LoVo (cell line): ENCODE measurements around the gene ZNF670.

ENCODE experiments used
- DNase-seq: peaks from one replicate; pipeline ENCODE4 v3.0.0-alpha.2; 2016; ENCODE audit warnings: low spot score

ZNF670 gene

DNA sequence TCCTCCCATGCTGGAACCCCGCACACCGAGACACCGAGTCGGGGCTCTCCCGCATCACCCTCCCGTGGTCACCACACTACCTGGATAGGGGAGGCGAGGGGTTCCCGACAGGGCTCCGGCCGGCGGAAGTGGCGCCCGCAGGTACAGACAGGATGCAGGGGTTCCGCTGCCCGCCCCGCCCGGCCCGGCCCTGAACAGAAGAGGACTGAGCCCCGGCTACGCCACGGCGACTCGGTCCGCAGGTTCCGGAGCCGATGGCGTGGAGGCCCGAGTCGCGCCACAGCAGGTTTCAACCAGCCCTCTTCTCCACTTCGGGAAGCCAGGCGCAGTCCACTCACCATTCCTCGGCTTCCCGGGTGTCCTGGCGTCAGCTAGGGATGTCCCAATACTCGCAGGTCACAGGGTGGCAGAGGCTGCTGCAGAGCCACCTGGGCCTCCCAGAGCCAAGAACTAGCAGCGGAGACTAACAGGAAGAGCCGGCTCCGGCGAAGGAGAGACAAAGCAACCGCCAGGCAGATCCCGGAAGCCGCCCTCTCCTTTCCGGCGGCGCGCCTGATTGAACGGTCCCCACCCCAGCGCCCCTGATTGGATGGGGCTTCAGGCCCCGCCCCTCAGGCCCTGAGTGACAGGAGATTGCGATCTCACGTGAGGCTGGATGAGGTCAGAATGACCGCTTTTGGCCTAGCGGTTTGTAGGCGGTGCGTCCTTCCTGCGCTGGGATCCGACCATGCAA, 25.4 kb upstream of the ZNF670 start, which contains the start of gene ZNF669:
TSS of gene ZNF669 (minus strand) at position 498 of the 733 bp plus-strand sequence. CDS start at position 341, 157 bp downstream.
- DNase-seq = peak; percentile 94

GRCh38 chr1:247102381-247102780, 23.8 kb upstream of the ZNF670 start:
- DNase-seq = no peak

DNA sequence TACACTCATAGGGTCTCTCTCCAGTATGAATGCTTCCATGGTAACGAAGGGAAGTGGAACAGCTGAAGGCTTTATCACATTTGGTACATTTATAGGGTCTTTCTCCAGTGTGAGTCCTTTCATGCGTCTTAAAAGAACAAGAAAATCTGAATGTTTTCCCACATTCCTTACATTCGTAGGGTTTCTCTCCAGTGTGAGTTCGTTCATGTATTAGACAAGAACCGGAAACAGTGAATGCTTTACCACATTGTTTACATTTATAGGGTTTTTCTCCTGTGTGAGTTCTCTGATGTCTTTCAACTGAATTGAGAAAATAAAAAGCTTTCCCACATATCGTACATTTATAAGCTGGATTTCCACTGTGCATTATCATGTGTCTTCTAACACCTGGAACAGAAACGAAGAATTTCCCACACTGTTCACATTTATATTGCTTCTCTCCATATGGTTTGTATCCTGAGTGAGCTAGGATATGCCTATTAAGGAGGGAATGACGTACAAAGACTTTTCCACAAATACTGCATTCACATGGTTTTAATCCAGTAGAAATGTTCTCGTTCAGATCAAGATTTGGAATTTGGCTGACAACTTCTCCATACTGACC, 22.2 kb upstream of the ZNF670 start:
- no peak for DNase-seq

- DNase-seq = no peak
Measured at GRCh38 chr1:247096958-247097357, 18.3 kb upstream of the ZNF670 start.

- DNase-seq = no peak
Measured at GRCh38 chr1:247096544-247096943, 17.9 kb upstream of the ZNF670 start.

DNA sequence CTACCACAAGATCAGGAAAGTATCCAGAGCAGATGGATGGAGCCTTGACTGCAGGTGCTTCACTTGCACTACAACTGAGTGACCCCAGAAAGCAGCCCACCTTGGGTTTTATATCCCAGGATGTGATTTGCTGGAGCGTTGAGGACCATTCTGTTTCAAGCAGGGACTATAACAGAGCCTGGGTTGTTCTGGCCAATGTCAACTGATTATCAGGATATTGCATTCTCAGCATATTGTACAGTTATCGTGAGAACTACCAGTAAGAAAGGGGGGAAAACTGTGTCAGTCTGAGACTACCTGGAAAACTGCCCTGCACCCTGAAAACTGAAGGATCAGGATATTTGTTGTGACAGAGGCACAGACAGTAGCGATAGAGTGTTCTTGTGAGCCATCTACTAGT, 17.5 kb upstream of the ZNF670 start:
- DNase-seq = no peak

GRCh38 chr1:247090455-247090854, 11.8 kb upstream of the ZNF670 start:
- no peak for DNase-seq

DNA sequence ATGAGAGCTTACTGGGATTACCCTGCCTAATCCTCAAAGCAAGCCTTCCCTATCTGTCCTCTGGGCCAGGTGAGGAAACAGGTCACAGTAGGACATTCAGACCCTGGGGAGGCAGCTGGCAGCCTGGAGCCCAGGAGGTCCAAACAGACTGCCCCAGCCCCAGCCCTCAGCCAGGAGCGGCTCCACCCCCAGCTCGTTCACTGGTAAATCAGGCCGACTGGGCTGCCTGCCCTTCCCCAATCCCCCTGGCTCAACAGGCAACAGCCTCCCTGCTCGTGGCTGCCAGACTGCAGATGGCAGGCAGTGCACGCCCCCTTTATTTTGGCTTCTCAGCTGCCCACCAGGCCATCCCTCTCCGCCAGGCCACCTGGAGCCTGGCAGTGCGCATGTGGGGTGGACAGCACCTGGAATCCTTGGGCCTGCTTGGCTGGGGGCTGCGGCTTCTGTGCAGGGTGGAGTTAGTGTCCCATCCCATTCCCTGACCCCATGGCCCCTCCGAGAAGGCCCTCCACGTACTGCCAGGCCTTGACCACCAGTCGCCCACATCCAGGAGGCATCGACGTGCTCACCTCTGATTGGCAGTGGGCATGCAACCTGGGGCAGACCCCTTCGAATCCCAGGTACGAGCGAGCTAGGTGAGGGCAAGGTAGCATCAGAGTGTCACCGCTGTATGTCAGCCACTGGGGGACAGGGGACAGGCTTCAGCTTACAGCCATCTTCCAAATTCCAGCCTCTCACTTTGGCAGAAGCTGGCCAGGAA, 11.2 kb upstream of the ZNF670 start:
- no peak for DNase-seq

DNA sequence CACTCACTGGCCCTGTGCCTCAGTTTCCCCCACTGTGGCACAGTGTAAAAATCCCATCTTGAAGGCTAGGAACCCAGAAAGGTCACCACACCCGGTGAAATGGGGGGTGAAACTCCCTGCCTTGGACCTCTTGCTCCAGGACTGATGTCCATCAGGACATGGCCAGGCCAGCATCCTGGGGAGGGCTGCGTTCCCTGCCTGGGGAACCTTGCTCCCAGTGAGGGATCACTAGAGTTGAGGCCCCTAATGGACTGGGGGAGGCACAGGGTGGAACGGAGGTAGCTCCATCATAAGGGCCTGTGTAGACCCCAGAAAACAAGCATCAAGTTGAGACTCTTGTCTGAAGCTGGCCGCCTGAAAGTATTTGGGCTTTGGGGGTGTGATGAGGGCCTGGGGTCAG, 10.4 kb upstream of the ZNF670 start:
- DNase-seq = no peak

- DNase-seq = no peak
Measured at GRCh38 chr1:247087256-247087655, 8.6 kb upstream of the ZNF670 start.

DNA sequence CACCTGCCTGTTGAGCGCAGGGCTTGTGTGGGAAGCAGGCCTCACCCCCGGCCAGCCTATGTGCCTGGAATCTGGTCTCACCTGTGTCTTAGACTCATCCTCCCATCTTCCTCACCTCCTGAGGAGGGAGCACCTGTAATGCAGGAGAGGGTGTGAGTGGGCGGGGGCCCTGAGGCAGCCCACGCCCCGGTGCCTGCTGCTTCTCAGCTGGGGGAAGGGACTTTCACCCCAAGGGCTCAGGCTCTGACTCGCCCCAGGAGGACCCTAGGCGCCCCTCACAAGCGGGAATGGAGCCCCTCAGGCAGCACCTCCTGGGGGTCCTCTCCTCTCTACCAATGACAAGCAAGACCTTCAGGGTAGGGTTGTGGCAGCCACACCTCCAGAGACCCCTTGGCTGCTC, 6.7 kb upstream of the ZNF670 start:
- no peak for DNase-seq

- no peak for DNase-seq
Measured at GRCh38 chr1:247084771-247085170, 6.2 kb upstream of the ZNF670 start.

DNA sequence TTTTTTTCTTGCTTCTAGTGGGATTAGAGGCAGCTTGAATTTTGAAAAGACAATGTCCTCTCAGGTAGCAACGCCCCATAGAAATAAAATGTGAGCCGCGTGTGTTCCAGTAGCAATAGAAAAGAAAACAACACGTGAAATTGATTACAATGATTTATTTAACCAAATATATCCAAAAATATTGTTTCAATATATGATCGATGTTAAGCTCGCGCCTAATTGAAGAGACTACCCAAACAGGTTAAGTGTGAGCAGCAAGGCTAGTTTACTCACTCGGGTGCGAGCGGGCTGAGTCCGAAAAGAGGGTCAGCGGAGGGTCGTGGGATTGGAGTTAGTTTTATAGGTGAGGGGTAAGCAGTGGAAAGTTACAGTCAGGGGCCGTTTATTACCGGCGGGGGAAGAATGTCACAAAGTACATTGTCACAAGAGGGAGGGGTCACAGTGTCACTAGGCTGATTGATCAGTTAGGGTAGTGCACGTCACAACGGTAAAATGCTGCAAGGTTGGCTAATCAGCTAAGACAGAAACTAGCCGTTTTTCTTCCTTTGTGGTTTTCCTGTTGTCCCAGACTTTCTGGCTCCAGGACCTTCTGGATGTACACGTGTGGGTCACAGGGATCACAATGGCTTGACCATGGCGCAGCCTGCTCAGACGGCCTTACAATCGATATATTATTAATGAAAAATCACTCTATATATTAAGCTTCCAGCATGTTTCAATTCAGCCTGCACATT, 697 bp upstream of the ZNF670 start:
- no peak for DNase-seq

GRCh38 chr1:247077876-247078257, 744 bp downstream of the ZNF670 start:
- DNase-seq = peak; percentile 7

GRCh38 chr1:247077213-247077612, 1.4 kb downstream of the ZNF670 start:
- DNase-seq = no peak

GRCh38 chr1:247070645-247071044, 8.0 kb downstream of the ZNF670 start:
- DNase-seq = no peak

- no peak for DNase-seq
Measured at GRCh38 chr1:247064304-247064703, 14.3 kb downstream of the ZNF670 start.

- DNase-seq = no peak
Measured at GRCh38 chr1:247060771-247061170, 17.8 kb downstream of the ZNF670 start.

GRCh38 chr1:247056071-247056470, 22.5 kb downstream of the ZNF670 start:
- DNase-seq = no peak

GRCh38 chr1:247054992-247055415, 23.6 kb downstream of the ZNF670 start:
- DNase-seq = no peak

DNA sequence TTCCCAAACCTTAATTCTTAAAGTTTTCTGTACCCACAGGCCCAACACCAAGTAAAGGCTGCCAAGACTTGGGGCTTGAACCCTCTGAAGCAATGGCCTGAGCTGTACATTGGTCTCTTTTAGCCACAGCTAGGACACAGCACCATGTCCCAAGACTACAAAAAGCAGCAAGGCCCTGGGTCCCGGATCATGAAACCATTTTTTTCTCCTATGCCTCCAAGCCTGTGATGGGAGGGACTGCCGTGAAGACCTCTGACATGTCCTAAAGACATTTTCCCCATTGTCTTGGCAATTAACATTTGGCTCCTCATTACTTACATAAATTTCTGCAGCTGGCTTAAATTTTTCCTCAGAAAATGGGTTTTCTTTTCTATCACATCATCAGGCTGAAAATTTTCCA, 30.9 kb downstream of the ZNF670 start:
- DNase-seq = no peak

DNA sequence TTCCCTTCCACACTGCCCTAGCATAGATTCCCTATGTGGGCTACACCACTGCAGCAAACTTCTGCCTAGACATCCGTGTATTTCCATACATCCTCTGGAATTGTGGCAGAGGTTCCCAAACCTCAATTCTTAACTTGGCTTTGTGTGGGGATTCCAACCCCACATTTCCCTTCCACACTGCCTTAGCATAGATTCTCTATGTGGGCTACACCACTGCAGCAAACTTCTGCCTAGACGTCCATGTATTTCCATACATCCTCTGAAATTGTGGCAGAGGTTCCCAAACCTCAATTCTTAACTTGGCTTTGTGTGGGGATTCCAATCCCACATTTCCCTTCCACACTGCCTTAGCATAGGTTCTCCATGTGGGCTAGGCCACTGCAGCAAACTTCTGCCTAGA, 31.4 kb downstream of the ZNF670 start:
- no peak for DNase-seq
